CD4-positive, alpha-beta T cell (primary cell): ENCODE measurements around the gene PLXNB3. TPM values are rescaled to one million over a fixed set of nuclear protein-coding genes. Genes with fewer than 3 reads are reported as not detected.

Experiments used
- ATAC-seq: fragments of 200-7000 bp; cut with Tn5 transposase; one replicate; pipeline ENCODE4 v1.10.0; 2022; ENCODE audit warnings: mild to moderate bottlenecking; ENCODE audit not compliant: poor library complexity
- CTCF ChIA-PET: fragments of 350-600 bp; sonication (Branson Sonifier 250); formaldehyde crosslinking; loops from one replicate; lab custom pipeline; 2021; ENCODE audit warnings: antibody characterized with exemption, inconsistent platforms; lab: Charles Lee
- POLR2A ChIA-PET: fragments of 350-600 bp; sonication (Branson Sonifier 250); formaldehyde crosslinking; loops from one replicate; lab custom pipeline; 2021; ENCODE audit warnings: antibody characterized with exemption, inconsistent platforms; lab: Charles Lee
- DNase-seq, 14 experiments: peaks; one replicate each; pipeline ENCODE4 v3.0.0-alpha.2; 2013 to 2020; ENCODE audit warnings: mixed read lengths in 2 of 14
- H3K27ac ChIP-seq, 2 donors: one replicate each; pipeline versions ENCODE4 v1.5.1 to v1.7.0; 2013; ENCODE audit warnings: low read length in 2 of 2, low read depth in 1 of 2, mild to moderate bottlenecking in 1 of 2
- H3K27me3 ChIP-seq, 2 experiments: 1 replicate in 1 of 2; 2 replicates in 1 of 2; pipeline versions ENCODE4 v1.6.1 to v1.7.0; 2013; ENCODE audit warnings: low read length in 2 of 2, control low read depth in 1 of 2, mild to moderate bottlenecking in 1 of 2, moderate library complexity in 1 of 2; ENCODE audit not compliant: insufficient read depth in 2 of 2, control insufficient read depth in 1 of 2
- H3K36me3 ChIP-seq: one replicate; pipeline ENCODE4 v1.6.1; 2013; ENCODE audit warnings: low read length, control low read depth; ENCODE audit not compliant: insufficient read depth
- H3K4me1 ChIP-seq: one replicate; pipeline ENCODE4 v1.6.1; 2013; ENCODE audit warnings: low read length, control low read depth; ENCODE audit not compliant: insufficient read depth
- H3K4me3 ChIP-seq: one replicate; pipeline ENCODE4 v1.5.1; 2013; ENCODE audit warnings: mild to moderate bottlenecking, low read length, moderate library complexity
- H3K9me3 ChIP-seq, 2 experiments: 1 replicate in 1 of 2; 2 replicates in 1 of 2; pipeline versions ENCODE4 v1.6.1 to v1.7.0; 2013; ENCODE audit warnings: low read length in 2 of 2, mild to moderate bottlenecking in 2 of 2, control low read depth in 1 of 2, moderate library complexity in 1 of 2; ENCODE audit not compliant: control insufficient read depth in 1 of 2, insufficient read depth in 1 of 2
- H3K27ac Mint-ChIP-seq: one replicate; pipeline ENCODE4 v1.8.0; 2020; ENCODE audit warnings: mixed read lengths
- H3K27me3 Mint-ChIP-seq: one replicate; pipeline ENCODE4 v1.8.0; 2021; ENCODE audit warnings: mixed read lengths
- H3K36me3 Mint-ChIP-seq: one replicate; pipeline ENCODE4 v1.8.0; 2021; ENCODE audit warnings: low read depth, mixed read lengths
- H3K4me1 Mint-ChIP-seq: one replicate; pipeline ENCODE4 v1.8.0; 2021; ENCODE audit warnings: low read depth, mixed read lengths
- H3K4me3 Mint-ChIP-seq: one replicate; pipeline ENCODE4 v1.8.0; 2020; ENCODE audit warnings: mild to moderate bottlenecking, mixed read lengths
- H3K9me3 Mint-ChIP-seq: one replicate; pipeline ENCODE4 v1.8.0; 2020; ENCODE audit warnings: mixed read lengths
- intact Hi-C, 2 experiments: fragments of 100-400 bp; cut with DNase I in 1 of 2; cut with micrococcal nuclease in 1 of 2; formaldehyde crosslinking; loops; one replicate each; pipeline versions ENCODE4 v1.15.1 to v1.9.0; 2023 to 2025; cut with DNase I, micrococcal nuclease
- total RNA-seq, 174 experiments: library from RNA in 2 of 174; stranded (reverse) in 2 of 174; gene quantifications; one replicate each; pipeline ENCODE4 v1.2.3 and lab custom pipeline; 2021 to 2026
- TF ChIP-seq, protein P1 (sequence below): fragments of 200-600 bp; IDR thresholded peaks from one replicate; pipeline ENCODE4 v1.8.0; 2022; ENCODE audit warnings: antibody characterized with exemption, mild to moderate bottlenecking

The PLXNB3 gene
- total RNA-seq, 2 experiments from 2014 or later = not detected

DNA sequence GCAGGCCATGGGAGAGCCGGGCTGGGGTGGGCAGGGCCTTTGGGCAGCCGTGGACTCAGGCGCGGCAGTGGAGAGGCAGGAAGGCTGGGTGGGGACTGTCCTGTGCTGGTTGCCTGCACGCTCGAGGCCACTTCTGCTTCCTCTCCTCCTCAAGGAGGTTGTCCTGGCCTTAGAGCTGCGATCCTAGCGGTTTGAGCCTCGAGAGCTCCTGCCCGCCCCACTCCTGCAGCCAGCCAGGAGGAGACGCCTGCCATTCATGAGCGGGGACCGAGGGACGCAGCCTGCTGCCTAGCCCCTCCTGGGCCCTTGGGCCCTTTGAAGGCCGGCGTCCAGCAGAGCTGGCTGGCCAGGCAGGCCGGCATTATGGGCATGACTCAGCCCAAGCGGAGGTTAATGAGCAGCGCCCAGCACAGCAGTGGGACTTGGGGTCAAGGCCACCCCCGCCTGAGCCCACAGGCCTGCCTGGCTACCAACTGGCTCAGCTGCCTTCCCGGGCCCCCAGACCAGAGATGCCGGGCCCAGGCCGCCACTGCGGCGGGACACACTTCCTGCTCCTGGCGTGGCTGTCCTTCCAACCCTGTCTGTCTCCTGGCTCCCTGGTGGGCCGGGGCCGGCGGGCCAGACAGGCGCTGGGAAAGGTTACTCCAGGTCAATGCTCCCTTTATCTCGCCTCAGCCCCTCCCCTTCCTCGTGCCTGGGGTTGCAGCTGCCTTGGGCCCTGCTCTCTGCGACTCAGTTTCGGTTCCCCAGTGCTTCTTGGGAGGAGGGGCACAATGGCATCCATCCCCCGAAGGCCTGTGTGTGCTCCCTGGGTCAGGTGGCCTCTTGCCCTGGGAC lies 37.5 kb upstream of the PLXNB3 start:
- intact Hi-C loops = loop anchor here in 1 of 2 experiments (5.0 kb wide), 1 partner anchor 66 kb away; the partner anchor contains the start of genes IDH3G and SSR4

DNA sequence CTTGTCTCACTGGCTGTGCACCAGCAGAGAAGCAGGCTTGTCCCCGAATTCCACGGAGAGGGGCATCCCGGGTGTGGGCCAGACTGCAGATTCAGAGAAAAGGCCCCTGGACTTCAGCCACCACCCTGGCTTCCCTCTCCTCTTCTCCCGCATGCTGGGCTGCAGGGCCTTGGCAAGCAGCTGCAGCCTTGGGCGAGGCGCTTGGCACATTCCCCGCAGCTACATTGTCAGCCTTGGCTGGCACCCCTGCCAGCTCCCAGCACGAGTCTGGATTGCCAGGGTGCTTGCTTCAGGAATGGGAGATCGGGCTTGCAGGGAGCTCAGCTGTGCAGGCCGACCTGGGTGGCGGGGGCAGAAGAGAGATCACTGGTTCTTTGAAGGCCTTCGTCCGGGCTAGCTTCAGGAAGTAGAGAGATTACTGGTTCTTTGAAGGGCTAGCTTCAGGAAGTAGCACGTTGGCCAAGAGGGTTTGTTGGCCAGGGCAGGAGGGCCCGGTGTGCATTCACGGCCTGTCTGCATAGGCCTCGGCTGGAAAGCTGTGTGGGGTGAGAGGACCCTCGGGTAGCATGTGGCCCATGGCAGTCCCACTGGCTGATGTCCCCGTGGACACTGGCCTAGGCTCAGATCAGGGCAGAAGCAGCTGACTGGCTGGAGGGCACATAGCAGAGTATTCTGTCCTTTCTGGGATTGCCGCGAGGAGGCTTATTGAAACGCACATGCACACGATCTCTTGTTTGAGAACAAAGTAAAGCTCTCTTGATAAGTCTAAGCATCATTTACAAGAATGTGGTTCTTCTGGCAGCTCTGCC lies 36.7 kb upstream of the PLXNB3 start:
- peak overlapping the region; percentile 44 for H3K4me3 ChIP-seq
- no peaks in the 10 kb centered on the region for H3K9me3 ChIP-seq
- TF ChIP-seq, protein P1, sequence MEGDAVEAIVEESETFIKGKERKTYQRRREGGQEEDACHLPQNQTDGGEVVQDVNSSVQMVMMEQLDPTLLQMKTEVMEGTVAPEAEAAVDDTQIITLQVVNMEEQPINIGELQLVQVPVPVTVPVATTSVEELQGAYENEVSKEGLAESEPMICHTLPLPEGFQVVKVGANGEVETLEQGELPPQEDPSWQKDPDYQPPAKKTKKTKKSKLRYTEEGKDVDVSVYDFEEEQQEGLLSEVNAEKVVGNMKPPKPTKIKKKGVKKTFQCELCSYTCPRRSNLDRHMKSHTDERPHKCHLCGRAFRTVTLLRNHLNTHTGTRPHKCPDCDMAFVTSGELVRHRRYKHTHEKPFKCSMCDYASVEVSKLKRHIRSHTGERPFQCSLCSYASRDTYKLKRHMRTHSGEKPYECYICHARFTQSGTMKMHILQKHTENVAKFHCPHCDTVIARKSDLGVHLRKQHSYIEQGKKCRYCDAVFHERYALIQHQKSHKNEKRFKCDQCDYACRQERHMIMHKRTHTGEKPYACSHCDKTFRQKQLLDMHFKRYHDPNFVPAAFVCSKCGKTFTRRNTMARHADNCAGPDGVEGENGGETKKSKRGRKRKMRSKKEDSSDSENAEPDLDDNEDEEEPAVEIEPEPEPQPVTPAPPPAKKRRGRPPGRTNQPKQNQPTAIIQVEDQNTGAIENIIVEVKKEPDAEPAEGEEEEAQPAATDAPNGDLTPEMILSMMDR = no peak
- no peaks in the 10 kb centered on the region for H3K27me3 ChIP-seq
- POLR2A ChIA-PET = interaction anchor here (2.0 kb wide), 1 partner anchor 244 kb away, joined by 5 read pairs; the partner anchor contains the start of gene HCFC1
- H3K4me3 Mint-ChIP-seq = peak overlapping the region; percentile 79
- H3K4me1 ChIP-seq = peaks cover 50% of the 10 kb centered on the region
- peaks cover 24% of the 10 kb centered on the region for H3K4me1 Mint-ChIP-seq
- CTCF ChIA-PET = no interaction called here
- H3K27me3 Mint-ChIP-seq = no peaks in the 10 kb centered on the region
- no peak overlapping the region for H3K27ac ChIP-seq
- H3K36me3 Mint-ChIP-seq = peaks cover 19% of the 10 kb centered on the region
- peaks cover 5% of the 10 kb centered on the region for H3K36me3 ChIP-seq
- intact Hi-C loops = loop anchor here in 1 of 2 experiments (5.0 kb wide), 1 partner anchor 65 kb away; the partner anchor contains the start of genes IDH3G and SSR4
- no peak for ATAC-seq
- H3K9me3 Mint-ChIP-seq = no peaks in the 10 kb centered on the region
- H3K27ac Mint-ChIP-seq = peak overlapping the region; percentile 80
- DNase-seq = peak in 1 of 14 experiments; percentile 13

More for the DNA sequence above, 37.5 kb upstream of the PLXNB3 start:
- Histone ChIP-seq H3K9me3 (no peaks in the 10 kb centered on the region), H3K36me3 (peaks cover 2% of the 10 kb centered on the region), H3K4me1 (peaks cover 53% of the 10 kb centered on the region), H3K27me3 (no peaks in the 10 kb centered on the region), H3K4me3 (peak overlapping the region; percentile 44), H3K27ac (peak overlapping the region in 1 of 2 donors; percentile 78)
- H3K27ac Mint-ChIP-seq = peak overlapping the region; percentile 80
- H3K4me1 Mint-ChIP-seq = peaks cover 30% of the 10 kb centered on the region
- ChIA-PET POLR2A (interaction anchor here (2.0 kb wide), 1 partner anchor 245 kb away, joined by 5 read pairs; the partner anchor contains the start of gene HCFC1), CTCF (no interaction called here)
- peak overlapping the region; percentile 79 for H3K4me3 Mint-ChIP-seq
- DNase-seq (peak in 10 of 14 experiments; percentile 19 to 76 (median 42)), ATAC-seq (peak; percentile 6)
- TF ChIP-seq, protein P1 = no peak
- H3K36me3 Mint-ChIP-seq = peaks cover 21% of the 10 kb centered on the region
- no peaks in the 10 kb centered on the region for H3K9me3 Mint-ChIP-seq
- no peaks in the 10 kb centered on the region for H3K27me3 Mint-ChIP-seq

DNA sequence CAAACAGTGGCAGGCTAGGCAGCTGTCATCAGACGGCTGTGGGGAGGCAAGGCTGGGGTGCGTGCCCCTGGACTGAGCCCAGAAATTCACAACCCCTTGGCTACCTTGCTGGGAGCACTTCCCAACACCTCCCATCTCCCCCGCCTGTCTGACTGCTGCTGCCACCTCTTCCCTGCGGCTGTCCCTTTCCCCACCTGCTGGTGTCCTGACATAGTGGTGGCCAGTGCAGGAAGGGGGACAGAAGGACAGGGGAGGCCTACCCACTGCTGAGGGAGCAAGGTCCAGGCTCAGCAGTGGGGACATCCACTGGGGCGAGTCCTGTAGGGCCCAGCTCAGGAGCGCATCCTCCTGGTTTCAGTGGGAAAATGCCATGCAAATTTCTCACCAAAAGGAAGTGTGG lies 36.0 kb upstream of the PLXNB3 start:
- ATAC-seq (no peak), DNase-seq (no peak)
- Histone ChIP-seq H3K4me3 (no peak overlapping the region), H3K36me3 (peaks cover 5% of the 10 kb centered on the region), H3K27ac (no peak overlapping the region), H3K4me1 (peaks cover 42% of the 10 kb centered on the region), H3K27me3 (no peaks in the 10 kb centered on the region), H3K9me3 (no peaks in the 10 kb centered on the region)
- intact Hi-C loops = loop anchor here in 1 of 2 experiments (5.0 kb wide), 1 partner anchor 64 kb away; the partner anchor contains the start of genes IDH3G and SSR4
- TF ChIP-seq, protein P1 = no peak
- no peaks in the 10 kb centered on the region for H3K27me3 Mint-ChIP-seq
- H3K4me3 Mint-ChIP-seq = no peak overlapping the region
- peaks cover 13% of the 10 kb centered on the region for H3K36me3 Mint-ChIP-seq
- peaks cover 17% of the 10 kb centered on the region for H3K4me1 Mint-ChIP-seq
- no peaks in the 10 kb centered on the region for H3K9me3 Mint-ChIP-seq
- CTCF ChIA-PET = no interaction called here
- POLR2A ChIA-PET = no interaction called here
- peak overlapping the region; percentile 80 for H3K27ac Mint-ChIP-seq
